Measurements from ENCODE around the gene TRPC4AP.
"Not testable (repeated sequence)": the region's sequence is repeated elsewhere in the genome, so short reads cannot be mapped to it uniquely, and the experiment has no call there.

The TRPC4AP gene

GRCh38 chr20:35104685-35105295 lies 12.2 kb upstream of the TRPC4AP start:
- DNase-seq (ENCODE audit: low read depth in 2 of 2), result no peak

GRCh38 chr20:35101620-35102019 lies 9.0 kb upstream of the TRPC4AP start:
- DNase-seq (ENCODE audit: low read depth in 2 of 2), result no peak

GRCh38 chr20:35093267-35093884 lies 769 bp upstream of the TRPC4AP start:
- peak; percentile 14 to 26 for DNase-seq (ENCODE audit: low read depth in 2 of 2)

- no peak for DNase-seq (ENCODE audit: low read depth in 2 of 2)
Measured at GRCh38 chr20:35091816-35092523, 637 bp downstream of the TRPC4AP start.

- no peak for DNase-seq (ENCODE audit: low read depth in 2 of 2)
Measured at GRCh38 chr20:35088231-35089145, 4.1 kb downstream of the TRPC4AP start.

GRCh38 chr20:35087791-35088190 lies 4.8 kb downstream of the TRPC4AP start:
- DNase-seq (ENCODE audit: low read depth in 2 of 2), result no peak

- DNase-seq (ENCODE audit: low read depth in 2 of 2), result no peak
Measured at GRCh38 chr20:35087355-35087754, 5.3 kb downstream of the TRPC4AP start.

- no peak for DNase-seq (ENCODE audit: low read depth in 2 of 2)
Measured at GRCh38 chr20:35085477-35086225, 7.0 kb downstream of the TRPC4AP start.

- no peak for DNase-seq (ENCODE audit: low read depth in 2 of 2)
Measured at GRCh38 chr20:35084998-35085397, 7.6 kb downstream of the TRPC4AP start.

- not testable (repeated sequence) for DNase-seq (ENCODE audit: low read depth in 2 of 2)
Measured at GRCh38 chr20:35080348-35080642, 12.3 kb downstream of the TRPC4AP start.

GRCh38 chr20:35079472-35080347 lies 12.9 kb downstream of the TRPC4AP start:
- no peak for DNase-seq (ENCODE audit: low read depth in 2 of 2)

GRCh38 chr20:35077872-35078271 lies 14.7 kb downstream of the TRPC4AP start:
- DNase-seq (ENCODE audit: low read depth in 2 of 2), result no peak

- DNase-seq (ENCODE audit: low read depth in 2 of 2), result no peak
Measured at GRCh38 chr20:35077341-35077740, 15.3 kb downstream of the TRPC4AP start.

- not testable (repeated sequence) for DNase-seq (ENCODE audit: low read depth in 2 of 2)
Measured at GRCh38 chr20:35071436-35072153, 21.0 kb downstream of the TRPC4AP start.

- no peak for DNase-seq (ENCODE audit: low read depth in 2 of 2)
Measured at GRCh38 chr20:35066194-35066593, 26.4 kb downstream of the TRPC4AP start.

GRCh38 chr20:35065181-35065580 lies 27.4 kb downstream of the TRPC4AP start:
- no peak for DNase-seq (ENCODE audit: low read depth in 2 of 2)

- no peak for DNase-seq (ENCODE audit: low read depth in 2 of 2)
Measured at GRCh38 chr20:35063168-35063567, 29.4 kb downstream of the TRPC4AP start.

- DNase-seq (ENCODE audit: low read depth in 2 of 2), result no peak
Measured at GRCh38 chr20:35062478-35062877, 30.1 kb downstream of the TRPC4AP start.

GRCh38 chr20:35060168-35060567 lies 32.4 kb downstream of the TRPC4AP start:
- no peak for DNase-seq (ENCODE audit: low read depth in 2 of 2)

GRCh38 chr20:35059612-35060011 lies 33.0 kb downstream of the TRPC4AP start:
- no peak for DNase-seq (ENCODE audit: low read depth in 2 of 2)

Measured in stimulated activated CD4-positive, alpha-beta T cell treated with anti-CD3 and anti-CD28 coated beads, Interleukin-1b, Interleukin-23, amount 100 ng/mL, for 4 hours (primary cell).